Ovary (tissue), 9 donors: ENCODE data around the gene PIGL. TPM values are rescaled to one million over a fixed set of nuclear protein-coding genes. Genes with fewer than 3 reads are reported as not detected.
A peak's percentile ranks its signal among the peaks of the same experiment; 100 is the strongest.

Experiments used
- DNase-seq, 5 donors: peaks; one replicate each; pipeline ENCODE4 v3.0.0-alpha.2; 2019 to 2020
- H3K27ac ChIP-seq, 2 donors: fragments of 200-600 bp; one replicate each; pipeline versions ENCODE4 v1.5.1 to v1.8.0; 2019 to 2022
- H3K27me3 ChIP-seq: fragments of 200-600 bp; one replicate; pipeline ENCODE4 v1.8.0; 2022
- H3K36me3 ChIP-seq: fragments of 200-600 bp; sonication (generic); one replicate; pipeline ENCODE4 v1.5.1; 2019
- H3K4me1 ChIP-seq: one replicate; pipeline ENCODE4 v1.8.1; 2013; ENCODE audit warnings: mild to moderate bottlenecking, moderate library complexity; ENCODE audit not compliant: insufficient read depth
- H3K4me3 ChIP-seq: fragments of 200-600 bp; sonication (generic); one replicate; pipeline ENCODE4 v1.5.1; 2017
- H3K9me3 ChIP-seq, 2 donors: fragments of 200-600 bp in 1 of 2; sonication (generic) in 1 of 2; one replicate each; pipeline versions ENCODE4 v1.5.1 to v1.8.1; 2013 to 2019; ENCODE audit warnings: mild to moderate bottlenecking in 1 of 2, moderate library complexity in 1 of 2
- CTCF ChIP-seq, 3 donors: fragments of 450-650 bp in 2 of 3; fragments of 200-600 bp in 1 of 3; IDR thresholded peaks; one replicate each; pipeline versions ENCODE4 v1.5.1 to v1.8.0; 2016 to 2022; ENCODE audit warnings: antibody characterized with exemption in 3 of 3, mild to moderate bottlenecking in 1 of 3
- EP300 ChIP-seq: sonication (generic); formaldehyde crosslinking; IDR thresholded peaks from one replicate; pipeline ENCODE4 v1.6.1; 2017; ENCODE audit warnings: antibody characterized with exemption
- POLR2A ChIP-seq: fragments of 450-650 bp; IDR thresholded peaks from one replicate; pipeline ENCODE4 v1.6.1; 2017; ENCODE audit warnings: antibody characterized with exemption, mild to moderate bottlenecking, moderate library complexity
- WGBS, 3 donors: extraction: QIAGEN DNeasy Blood & Tissue Kit in 1 of 3; methylation state at CpG; one replicate each; pipeline versions ENCODE4 v1.1.5 to v1.1.7; 2013 to 2017; 5-methylcytosine and 5-hydroxymethylcytosine counted together
- intact Hi-C, 4 donors: fragments of 100-400 bp; cut with DNase I; formaldehyde crosslinking; loops; one replicate each; pipeline versions ENCODE4 v1.11.0 to v1.15.1; 2022 to 2023
- polyA plus RNA-seq, 2 donors: library from polyadenylated mRNA; stranded (reverse); fragments of 200-250 nt in 1 of 2; fragments of 350-450 nt in 1 of 2; fragmentation: Illumina TruSeq in 1 of 2; extraction: RNeasy Lipid Tissue Mini Kit (QIAGEN cat#74804) in 1 of 2; gene quantifications; one replicate each; pipeline ENCODE4 v1.2.3, GENCODE V29; 2013 to 2014
- total RNA-seq, 7 donors: library from RNA; depleted of rRNA in 2 of 7; stranded (reverse); fragments of >200 nt in 2 of 7; fragmentation: NEBNext Ultra II Directional in 3 of 7; extraction: Animal tissue kit (Norgen Biotek cat#: 25700) in 3 of 7; gene quantifications; one replicate each; pipeline versions ENCODE4 v1.1.0 to v1.2.4, GENCODE V29; 2016 to 2023
- donor health status: DM: no; HTN: no; CAD: no; lungs with moderate emphysema.
- donor health status: DM: no; HTN: no; CAD: no.
- donor health status: Bipolar disorder and iron deficiency.
- donor health status: DM: yes; HTN: yes; CAD: no.
- donor health status: DM: no; HTN: no; CAD: no.
- donor health status: DM: yes; HTN: yes; CAD: no.

The PIGL gene
- total and polyA plus RNA-seq, 9 donors: 16.1 to 45.2 (median 34.8) TPM

GRCh38 chr17:16250635-16251034, 33.6 kb downstream of the PIGL start:
- 53 to 74% (median 69%) methylated on average over 1 of the region's 1 CpG for WGBS, 3 donors
- Histone ChIP-seq H3K4me1 (peaks cover 3% of the 10 kb centered on the region), H3K4me3 (no peak overlapping the region), H3K27me3 (no peaks in the 10 kb centered on the region), H3K27ac (no peak overlapping the region), H3K36me3 (no peaks in the 10 kb centered on the region), H3K9me3 (no peaks in the 10 kb centered on the region)
- intact Hi-C loops: no loop called here
- TF ChIP-seq CTCF (IDR thresholded peaks at IDR 0.05): no peak
- no peak for TF ChIP-seq POLR2A
- TF ChIP-seq EP300: no peak
- no peak for DNase-seq

- Histone ChIP-seq H3K27ac (no peak overlapping the region), H3K4me3 (no peak overlapping the region), H3K36me3 (no peaks in the 10 kb centered on the region), H3K27me3 (no peaks in the 10 kb centered on the region), H3K4me1 (peaks cover 3% of the 10 kb centered on the region), H3K9me3 (no peaks in the 10 kb centered on the region)
- intact Hi-C loops: no loop called here
- TF ChIP-seq POLR2A: no peak
- TF ChIP-seq EP300: no peak
- TF ChIP-seq CTCF (IDR thresholded peaks at IDR 0.05): no peak
- no peak for DNase-seq
- 72 to 84% (median 81%) methylated on average over 6 of the region's 6 CpGs for WGBS, 3 donors
Observed at GRCh38 chr17:16251043-16251442, 34.0 kb downstream of the PIGL start.

- no peaks in the 10 kb centered on the region for H3K36me3 ChIP-seq
- no peaks in the 10 kb centered on the region for H3K27me3 ChIP-seq
- TF ChIP-seq POLR2A: no peak
- no peak for TF ChIP-seq CTCF (IDR thresholded peaks at IDR 0.05)
- TF ChIP-seq EP300: no peak
- no peak for DNase-seq
- 55 to 76% (median 76%) methylated on average over 1 of the region's 1 CpG for WGBS, 3 donors
- H3K9me3 ChIP-seq: no peaks in the 10 kb centered on the region
- no peak overlapping the region for H3K4me3 ChIP-seq
- intact Hi-C loops: no loop called here
- H3K27ac ChIP-seq: no peak overlapping the region
- H3K4me1 ChIP-seq: peaks cover 4% of the 10 kb centered on the region
Observed at GRCh38 chr17:16251556-16251955, 34.5 kb downstream of the PIGL start.

- TF ChIP-seq CTCF (IDR thresholded peaks at IDR 0.05) (no peak), EP300 (no peak), POLR2A (no peak)
- H3K4me3 ChIP-seq: no peak overlapping the region
- peaks cover 8% of the 10 kb centered on the region for H3K4me1 ChIP-seq
- intact Hi-C loops: no loop called here
- no peaks in the 10 kb centered on the region for H3K27me3 ChIP-seq
- no peaks in the 10 kb centered on the region for H3K9me3 ChIP-seq
- 71 to 81% (median 74%) methylated on average over 9 of the region's 9 CpGs for WGBS, 3 donors
- peak overlapping the region in 1 of 2 donors; percentile 60 for H3K27ac ChIP-seq
- DNase-seq: no peak
- H3K36me3 ChIP-seq: no peaks in the 10 kb centered on the region
Observed at GRCh38 chr17:16254773-16255400, 37.9 kb downstream of the PIGL start.
